Liver (tissue), 9 donors: ENCODE data around the gene CDC14C. TPM values are rescaled to one million over a fixed set of nuclear protein-coding genes. Genes with fewer than 3 reads are reported as not detected.

Experiments
- DNase-seq: peaks from one replicate; pipeline ENCODE4 v3.0.0-alpha.2; 2017; ENCODE audit warnings: low spot score
- H3K27ac ChIP-seq, 2 donors: one replicate each; pipeline ENCODE4 v1.7.0; 2013; ENCODE audit warnings: inconsistent platforms in 2 of 2, low read length in 2 of 2, control low read depth in 1 of 2, low read depth in 1 of 2, mild to moderate bottlenecking in 1 of 2
- H3K27me3 ChIP-seq, 4 donors: one replicate each; pipeline versions ENCODE4 v1.6.1 to v1.7.0; 2013; ENCODE audit warnings: low read length in 3 of 4, inconsistent platforms in 1 of 4, mild to moderate bottlenecking in 1 of 4, moderate library complexity in 1 of 4; ENCODE audit not compliant: control insufficient read depth in 4 of 4, insufficient read depth in 4 of 4
- H3K36me3 ChIP-seq, 4 donors: one replicate each; pipeline versions ENCODE4 v1.6.1 to v1.7.0; 2013; ENCODE audit warnings: low read length in 3 of 4, mild to moderate bottlenecking in 3 of 4, low read depth in 1 of 4, moderate library complexity in 1 of 4; ENCODE audit not compliant: control insufficient read depth in 4 of 4, insufficient read depth in 3 of 4
- H3K4me1 ChIP-seq, 4 donors: one replicate each; pipeline versions ENCODE4 v1.6.1 to v1.7.0; 2013; ENCODE audit warnings: low read length in 3 of 4, mild to moderate bottlenecking in 3 of 4, moderate library complexity in 1 of 4; ENCODE audit not compliant: control insufficient read depth in 4 of 4, insufficient read depth in 4 of 4
- H3K4me3 ChIP-seq, 3 donors: one replicate each; pipeline versions ENCODE4 v1.6.1 to v1.7.0; 2013; ENCODE audit warnings: low read length in 3 of 3, control low read depth in 1 of 3, low read depth in 1 of 3, mild to moderate bottlenecking in 1 of 3
- H3K9ac ChIP-seq, 2 donors: one replicate each; pipeline ENCODE4 v1.7.0; 2013; ENCODE audit warnings: low read length in 2 of 2, mild to moderate bottlenecking in 2 of 2, moderate library complexity in 2 of 2, control low read depth in 1 of 2, low read depth in 1 of 2
- H3K9me3 ChIP-seq, 4 donors: one replicate each; pipeline versions ENCODE4 v1.6.1 to v1.7.0; 2013; ENCODE audit warnings: low read length in 3 of 4; ENCODE audit not compliant: control insufficient read depth in 4 of 4
- ATF3 ChIP-seq: IDR thresholded peaks from 2 replicates; pipeline ENCODE4 v1.6.1; 2016; ENCODE audit warnings: antibody characterized with exemption
- CTCF ChIP-seq: fragments of 150-350 bp; IDR thresholded peaks from 2 replicates; pipeline ENCODE4 v1.5.1; 2017; ENCODE audit warnings: improper control_type of control experiment, low read depth, low read length; ENCODE audit not compliant: missing input control
- EGR1 ChIP-seq, 2 donors: IDR thresholded peaks; 2 replicates each; pipeline ENCODE4 v1.6.1; 2016 to 2018; ENCODE audit warnings: antibody characterized with exemption in 2 of 2, low read depth in 2 of 2
- FOXA1 ChIP-seq: IDR thresholded peaks from 2 replicates; pipeline ENCODE4 v1.6.1; 2016; ENCODE audit warnings: antibody characterized with exemption
- GABPA ChIP-seq, 2 donors: IDR thresholded peaks in 1 of 2; conservative IDR thresholded peaks in 1 of 2; 2 replicates each; pipeline ENCODE4 v1.6.1; 2016; ENCODE audit warnings: antibody characterized with exemption in 2 of 2, mild to moderate bottlenecking in 1 of 2, moderate library complexity in 1 of 2
- HNF4A ChIP-seq, 2 donors: conservative IDR thresholded peaks; 2 replicates each; pipeline ENCODE4 v1.6.1; 2016; ENCODE audit warnings: antibody characterized with exemption in 2 of 2, mild to moderate bottlenecking in 2 of 2
- HNF4G ChIP-seq: IDR thresholded peaks from 2 replicates; pipeline ENCODE4 v1.6.1; 2016; ENCODE audit warnings: antibody characterized with exemption
- JUND ChIP-seq, 2 donors: IDR thresholded peaks; 2 replicates each; pipeline ENCODE4 v1.6.1; 2016; ENCODE audit warnings: antibody characterized with exemption in 2 of 2
- RAD21 ChIP-seq, 2 donors: IDR thresholded peaks; 2 replicates each; pipeline ENCODE4 v1.6.1; 2016; ENCODE audit warnings: antibody characterized with exemption in 2 of 2, mild to moderate bottlenecking in 2 of 2
- RXRA ChIP-seq, 2 donors: IDR thresholded peaks; 2 replicates each; pipeline ENCODE4 v1.6.1; 2017 to 2018; ENCODE audit warnings: antibody characterized with exemption in 2 of 2, mild to moderate bottlenecking in 1 of 2
- TAF1 ChIP-seq: conservative IDR thresholded peaks from 2 replicates; pipeline ENCODE4 v1.6.1; 2016; ENCODE audit warnings: antibody characterized with exemption, mild to moderate bottlenecking
- YY1 ChIP-seq: IDR thresholded peaks from 2 replicates; pipeline ENCODE4 v1.6.1; 2016; ENCODE audit warnings: antibody characterized with exemption, mild to moderate bottlenecking
- WGBS: extraction: QIAGEN DNeasy Blood & Tissue Kit; methylation state at CpG from one replicate; pipeline ENCODE4 v1.1.7; 2013; 5-methylcytosine and 5-hydroxymethylcytosine counted together
- polyA plus RNA-seq, 2 donors: library from polyadenylated mRNA; stranded (reverse) in 1 of 2; unstranded in 1 of 2; fragments of 200-250 nt in 1 of 2; fragments of >200 nt in 1 of 2; fragmentation: Nextera tagmentation in 1 of 2; extraction: Ambion mirVana in 1 of 2; gene quantifications; one replicate each; pipeline versions ENCODE4 v1.2.1 to v1.2.3, GENCODE V29; 2013 to 2015
- total RNA-seq, 2 donors: library from RNA; depleted of rRNA; stranded (reverse); fragments of >200 nt; gene quantifications; one replicate each; pipeline ENCODE4 v1.2.3, GENCODE V29; 2014
- TF ChIP-seq, protein P1 (sequence below): IDR thresholded peaks from 2 replicates; pipeline ENCODE4 v1.6.1; 2016; ENCODE audit warnings: antibody characterized with exemption
- TF ChIP-seq, protein P2 (sequence below): IDR thresholded peaks from 2 replicates; pipeline ENCODE4 v1.6.1; 2016; ENCODE audit warnings: antibody characterized with exemption, mild to moderate bottlenecking
- TF ChIP-seq, protein P3 (sequence below): IDR thresholded peaks from 2 replicates; pipeline ENCODE4 v1.6.1; 2016; ENCODE audit warnings: antibody characterized with exemption
- donor health status: healthy.
- donor health status: healthy.
- donor health status: healthy.
- donor health status: healthy.
- donor health status: healthy.

The CDC14C gene
- total RNA-seq (not detected), polyA plus RNA-seq (under 1 TPM in 1 of 2 donors, not detected in 1; 0.02 TPM)

DNA sequence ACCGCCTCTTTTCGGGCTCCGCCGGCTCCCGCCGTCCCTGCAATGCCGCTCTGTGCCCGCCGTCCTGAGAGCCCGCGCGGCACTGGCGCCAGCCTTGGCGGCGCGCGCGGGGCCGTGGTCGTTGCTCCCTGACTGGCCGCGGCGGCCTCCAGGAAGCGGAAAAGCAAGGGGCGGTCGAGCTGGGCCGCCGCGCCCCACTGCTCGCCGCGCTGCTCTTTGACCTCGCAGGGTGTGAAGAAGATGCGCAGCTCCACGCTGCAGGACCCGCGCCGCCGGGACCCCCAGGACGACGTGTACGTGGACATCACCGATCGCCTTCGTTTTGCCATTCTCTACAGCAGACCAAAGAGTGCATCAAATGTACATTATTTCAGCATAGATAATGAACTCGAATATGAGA is at the start of gene CDC14C:
Gene CDC14C, plus strand, starts transcription at position 115 of the 400 bp plus-strand sequence. Its CDS starts 126 bp downstream, at position 241.
- TF ChIP-seq EGR1 (IDR thresholded peaks at IDR 0.05; ENCODE audit: low read depth in 2 of 2) (no peak), CTCF (no peak), HNF4A (conservative IDR thresholded peaks at IDR 0.05) (no peak), RXRA (IDR thresholded peaks at IDR 0.05) (no peak), FOXA1 (no peak), RAD21 (IDR thresholded peaks at IDR 0.05) (no peak), JUND (IDR thresholded peaks at IDR 0.05) (no peak), GABPA (IDR thresholded peaks at IDR 0.05 in 1 of 2, conservative IDR thresholded peaks at IDR 0.05 in 1 of 2) (no peak), TAF1 (no peak), ATF3 (no peak), YY1 (no peak), HNF4G (no peak)
- TF ChIP-seq, protein P1, sequence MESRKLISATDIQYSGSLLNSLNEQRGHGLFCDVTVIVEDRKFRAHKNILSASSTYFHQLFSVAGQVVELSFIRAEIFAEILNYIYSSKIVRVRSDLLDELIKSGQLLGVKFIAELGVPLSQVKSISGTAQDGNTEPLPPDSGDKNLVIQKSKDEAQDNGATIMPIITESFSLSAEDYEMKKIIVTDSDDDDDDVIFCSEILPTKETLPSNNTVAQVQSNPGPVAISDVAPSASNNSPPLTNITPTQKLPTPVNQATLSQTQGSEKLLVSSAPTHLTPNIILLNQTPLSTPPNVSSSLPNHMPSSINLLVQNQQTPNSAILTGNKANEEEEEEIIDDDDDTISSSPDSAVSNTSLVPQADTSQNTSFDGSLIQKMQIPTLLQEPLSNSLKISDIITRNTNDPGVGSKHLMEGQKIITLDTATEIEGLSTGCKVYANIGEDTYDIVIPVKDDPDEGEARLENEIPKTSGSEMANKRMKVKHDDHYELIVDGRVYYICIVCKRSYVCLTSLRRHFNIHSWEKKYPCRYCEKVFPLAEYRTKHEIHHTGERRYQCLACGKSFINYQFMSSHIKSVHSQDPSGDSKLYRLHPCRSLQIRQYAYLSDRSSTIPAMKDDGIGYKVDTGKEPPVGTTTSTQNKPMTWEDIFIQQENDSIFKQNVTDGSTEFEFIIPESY: no peak
- TF ChIP-seq, protein P2, sequence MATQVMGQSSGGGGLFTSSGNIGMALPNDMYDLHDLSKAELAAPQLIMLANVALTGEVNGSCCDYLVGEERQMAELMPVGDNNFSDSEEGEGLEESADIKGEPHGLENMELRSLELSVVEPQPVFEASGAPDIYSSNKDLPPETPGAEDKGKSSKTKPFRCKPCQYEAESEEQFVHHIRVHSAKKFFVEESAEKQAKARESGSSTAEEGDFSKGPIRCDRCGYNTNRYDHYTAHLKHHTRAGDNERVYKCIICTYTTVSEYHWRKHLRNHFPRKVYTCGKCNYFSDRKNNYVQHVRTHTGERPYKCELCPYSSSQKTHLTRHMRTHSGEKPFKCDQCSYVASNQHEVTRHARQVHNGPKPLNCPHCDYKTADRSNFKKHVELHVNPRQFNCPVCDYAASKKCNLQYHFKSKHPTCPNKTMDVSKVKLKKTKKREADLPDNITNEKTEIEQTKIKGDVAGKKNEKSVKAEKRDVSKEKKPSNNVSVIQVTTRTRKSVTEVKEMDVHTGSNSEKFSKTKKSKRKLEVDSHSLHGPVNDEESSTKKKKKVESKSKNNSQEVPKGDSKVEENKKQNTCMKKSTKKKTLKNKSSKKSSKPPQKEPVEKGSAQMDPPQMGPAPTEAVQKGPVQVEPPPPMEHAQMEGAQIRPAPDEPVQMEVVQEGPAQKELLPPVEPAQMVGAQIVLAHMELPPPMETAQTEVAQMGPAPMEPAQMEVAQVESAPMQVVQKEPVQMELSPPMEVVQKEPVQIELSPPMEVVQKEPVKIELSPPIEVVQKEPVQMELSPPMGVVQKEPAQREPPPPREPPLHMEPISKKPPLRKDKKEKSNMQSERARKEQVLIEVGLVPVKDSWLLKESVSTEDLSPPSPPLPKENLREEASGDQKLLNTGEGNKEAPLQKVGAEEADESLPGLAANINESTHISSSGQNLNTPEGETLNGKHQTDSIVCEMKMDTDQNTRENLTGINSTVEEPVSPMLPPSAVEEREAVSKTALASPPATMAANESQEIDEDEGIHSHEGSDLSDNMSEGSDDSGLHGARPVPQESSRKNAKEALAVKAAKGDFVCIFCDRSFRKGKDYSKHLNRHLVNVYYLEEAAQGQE: no peak
- TF ChIP-seq, protein P3, sequence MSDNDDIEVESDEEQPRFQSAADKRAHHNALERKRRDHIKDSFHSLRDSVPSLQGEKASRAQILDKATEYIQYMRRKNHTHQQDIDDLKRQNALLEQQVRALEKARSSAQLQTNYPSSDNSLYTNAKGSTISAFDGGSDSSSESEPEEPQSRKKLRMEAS: no peak
- no peak for DNase-seq
- Histone ChIP-seq H3K27ac (no peak within 1 kb of the TSS), H3K4me1 (no peaks in the 10 kb centered on the region), H3K27me3 (no peaks in the 10 kb centered on the region), H3K9me3 (no peaks in the 10 kb centered on the region), H3K9ac (no peak within 1 kb of the TSS), H3K4me3 (no peak within 1 kb of the TSS), H3K36me3 (no peaks in the 10 kb centered on the region)
- 92% methylated on average over 46 of the region's 46 CpGs for WGBS
